Peyer's patch (tissue), 4 donors: ENCODE data around the gene TRAPPC2L.

ENCODE experiments used
- CTCF ChIP-seq, 6 experiments: fragments of 450-650 bp in 4 of 6; fragments of 200-600 bp in 2 of 6; sonication (generic) in 1 of 6; IDR thresholded peaks; one replicate each; pipeline ENCODE4 v1.5.1; 2017 to 2019; ENCODE audit warnings: antibody characterized with exemption in 6 of 6, mild to moderate bottlenecking in 3 of 6, moderate library complexity in 1 of 6
- POLR2A ChIP-seq, 2 donors: fragments of 450-650 bp; IDR thresholded peaks; one replicate each; pipeline ENCODE4 v1.5.1; 2017; ENCODE audit warnings: antibody characterized with exemption in 2 of 2, mild to moderate bottlenecking in 2 of 2, moderate library complexity in 2 of 2

GRCh38 chr16:88863426-88863825, 6.5 kb downstream of the TRAPPC2L start:
- TF ChIP-seq CTCF (IDR thresholded peaks at IDR 0.05), result no peak
- no peak for TF ChIP-seq POLR2A (IDR thresholded peaks at IDR 0.05)
